PFSK-1 (cell line): Measurements from ENCODE around the gene SLC16A14.

ENCODE experiments used
- POLR2AphosphoS5 ChIP-seq: IDR thresholded peaks from 2 replicates; pipeline ENCODE4 v1.6.1; 2012; ENCODE audit warnings: low read depth, mild to moderate bottlenecking, control low read depth, low read length, moderate library complexity
- TF ChIP-seq, protein P1 (sequence below), 2 experiments: IDR thresholded peaks; 2 replicates each; pipeline versions ENCODE4 v1.6.1 to v1.8.0; 2011 to 2012; ENCODE audit warnings: low read depth in 2 of 2, low read length in 2 of 2, control low read depth in 1 of 2, inconsistent platforms in 1 of 2, mild to moderate bottlenecking in 1 of 2, moderate library complexity in 1 of 2; ENCODE audit not compliant: insufficient read depth in 1 of 2

DNA sequence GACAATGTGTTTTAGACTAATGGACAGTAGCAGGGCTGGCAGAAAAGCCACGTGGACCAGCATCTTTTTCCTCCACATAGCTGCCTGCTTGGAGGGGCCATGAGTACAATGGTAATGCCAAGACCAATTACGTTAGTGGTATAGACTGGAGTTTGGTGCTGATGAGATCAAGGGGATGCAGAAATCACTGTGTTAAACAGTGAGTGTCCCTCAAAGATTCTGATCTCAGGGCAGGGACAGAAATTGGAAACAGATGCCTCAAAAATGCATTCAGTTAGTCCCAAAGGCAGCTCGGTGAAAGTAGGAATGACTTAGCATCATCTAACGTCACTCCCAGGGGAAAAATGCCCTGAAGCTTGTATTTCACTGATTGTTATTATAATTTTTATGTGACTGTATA, 72.4 kb downstream of the SLC16A14 start:
- no peak for TF ChIP-seq POLR2AphosphoS5
- TF ChIP-seq, protein P1, sequence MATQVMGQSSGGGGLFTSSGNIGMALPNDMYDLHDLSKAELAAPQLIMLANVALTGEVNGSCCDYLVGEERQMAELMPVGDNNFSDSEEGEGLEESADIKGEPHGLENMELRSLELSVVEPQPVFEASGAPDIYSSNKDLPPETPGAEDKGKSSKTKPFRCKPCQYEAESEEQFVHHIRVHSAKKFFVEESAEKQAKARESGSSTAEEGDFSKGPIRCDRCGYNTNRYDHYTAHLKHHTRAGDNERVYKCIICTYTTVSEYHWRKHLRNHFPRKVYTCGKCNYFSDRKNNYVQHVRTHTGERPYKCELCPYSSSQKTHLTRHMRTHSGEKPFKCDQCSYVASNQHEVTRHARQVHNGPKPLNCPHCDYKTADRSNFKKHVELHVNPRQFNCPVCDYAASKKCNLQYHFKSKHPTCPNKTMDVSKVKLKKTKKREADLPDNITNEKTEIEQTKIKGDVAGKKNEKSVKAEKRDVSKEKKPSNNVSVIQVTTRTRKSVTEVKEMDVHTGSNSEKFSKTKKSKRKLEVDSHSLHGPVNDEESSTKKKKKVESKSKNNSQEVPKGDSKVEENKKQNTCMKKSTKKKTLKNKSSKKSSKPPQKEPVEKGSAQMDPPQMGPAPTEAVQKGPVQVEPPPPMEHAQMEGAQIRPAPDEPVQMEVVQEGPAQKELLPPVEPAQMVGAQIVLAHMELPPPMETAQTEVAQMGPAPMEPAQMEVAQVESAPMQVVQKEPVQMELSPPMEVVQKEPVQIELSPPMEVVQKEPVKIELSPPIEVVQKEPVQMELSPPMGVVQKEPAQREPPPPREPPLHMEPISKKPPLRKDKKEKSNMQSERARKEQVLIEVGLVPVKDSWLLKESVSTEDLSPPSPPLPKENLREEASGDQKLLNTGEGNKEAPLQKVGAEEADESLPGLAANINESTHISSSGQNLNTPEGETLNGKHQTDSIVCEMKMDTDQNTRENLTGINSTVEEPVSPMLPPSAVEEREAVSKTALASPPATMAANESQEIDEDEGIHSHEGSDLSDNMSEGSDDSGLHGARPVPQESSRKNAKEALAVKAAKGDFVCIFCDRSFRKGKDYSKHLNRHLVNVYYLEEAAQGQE (IDR thresholded peaks at IDR 0.05; ENCODE audit: insufficient read depth in 1 of 2, low read depth in 2 of 2, low read length in 2 of 2), result no peak
